Measurements from ENCODE around the gene STARD4. TPM values are rescaled to one million over a fixed set of nuclear protein-coding genes. Genes with fewer than 3 reads are reported as not detected.

The STARD4 gene
- total RNA-seq, 1 donor = 45.2 TPM

GRCh38 chr5:111545031-111545430 lies 32.7 kb upstream of the STARD4 start:
- Histone ChIP-seq H3K9me3 (ENCODE audit: low read depth, low read length) (no peaks in the 10 kb centered on the region), H3K4me3 (ENCODE audit: low read length) (no peak overlapping the region), H3K27me3 (ENCODE audit: insufficient read depth, low read length) (no peaks in the 10 kb centered on the region), H3K4me1 (ENCODE audit: insufficient read depth, low read length) (no peaks in the 10 kb centered on the region)

- no peak overlapping the region for H3K4me3 ChIP-seq (ENCODE audit: low read length)
- peaks cover 11% of the 10 kb centered on the region for H3K4me1 ChIP-seq (ENCODE audit: insufficient read depth, low read length)
- H3K9me3 ChIP-seq (ENCODE audit: low read depth, low read length) = no peaks in the 10 kb centered on the region
- peaks cover 2% of the 10 kb centered on the region for H3K27me3 ChIP-seq (ENCODE audit: insufficient read depth, low read length)
These were observed 25.0 kb upstream of the STARD4 start for GRCh38 chr5:111537141-111538024.

- peaks cover 2% of the 10 kb centered on the region for H3K27me3 ChIP-seq (ENCODE audit: insufficient read depth, low read length)
- H3K9me3 ChIP-seq (ENCODE audit: low read depth, low read length) = no peaks in the 10 kb centered on the region
- H3K4me3 ChIP-seq (ENCODE audit: low read length) = no peak overlapping the region
- H3K4me1 ChIP-seq (ENCODE audit: insufficient read depth, low read length) = peaks cover 21% of the 10 kb centered on the region
These were observed 23.7 kb upstream of the STARD4 start for GRCh38 chr5:111535879-111536549.

GRCh38 chr5:111532886-111533582 lies 20.7 kb upstream of the STARD4 start:
- H3K4me3 ChIP-seq (ENCODE audit: low read length) = no peak overlapping the region
- no peaks in the 10 kb centered on the region for H3K9me3 ChIP-seq (ENCODE audit: low read depth, low read length)
- peaks cover 37% of the 10 kb centered on the region for H3K4me1 ChIP-seq (ENCODE audit: insufficient read depth, low read length)
- peaks cover 2% of the 10 kb centered on the region for H3K27me3 ChIP-seq (ENCODE audit: insufficient read depth, low read length)

- no peaks in the 10 kb centered on the region for H3K27me3 ChIP-seq (ENCODE audit: insufficient read depth, low read length)
- no peaks in the 10 kb centered on the region for H3K9me3 ChIP-seq (ENCODE audit: low read depth, low read length)
- peaks cover 37% of the 10 kb centered on the region for H3K4me1 ChIP-seq (ENCODE audit: insufficient read depth, low read length)
- no peak overlapping the region for H3K4me3 ChIP-seq (ENCODE audit: low read length)
These were observed 18.0 kb upstream of the STARD4 start for GRCh38 chr5:111530298-111530740.

- no peaks in the 10 kb centered on the region for H3K27me3 ChIP-seq (ENCODE audit: insufficient read depth, low read length)
- peaks cover 32% of the 10 kb centered on the region for H3K4me1 ChIP-seq (ENCODE audit: insufficient read depth, low read length)
- H3K9me3 ChIP-seq (ENCODE audit: low read depth, low read length) = no peaks in the 10 kb centered on the region
- H3K4me3 ChIP-seq (ENCODE audit: low read length) = no peak overlapping the region
These were observed 15.7 kb upstream of the STARD4 start for GRCh38 chr5:111528056-111528455.

GRCh38 chr5:111520908-111521307 lies 8.6 kb upstream of the STARD4 start:
- H3K27me3 ChIP-seq (ENCODE audit: insufficient read depth, low read length) = no peaks in the 10 kb centered on the region
- H3K9me3 ChIP-seq (ENCODE audit: low read depth, low read length) = no peaks in the 10 kb centered on the region
- no peaks in the 10 kb centered on the region for H3K4me1 ChIP-seq (ENCODE audit: insufficient read depth, low read length)
- H3K4me3 ChIP-seq (ENCODE audit: low read length) = no peak overlapping the region

GRCh38 chr5:111518777-111519176 lies 6.4 kb upstream of the STARD4 start:
- Histone ChIP-seq H3K27me3 (ENCODE audit: insufficient read depth, low read length) (no peaks in the 10 kb centered on the region), H3K4me3 (ENCODE audit: low read length) (no peak overlapping the region), H3K4me1 (ENCODE audit: insufficient read depth, low read length) (no peaks in the 10 kb centered on the region), H3K9me3 (ENCODE audit: low read depth, low read length) (no peaks in the 10 kb centered on the region)

GRCh38 chr5:111517853-111518501 lies 5.6 kb upstream of the STARD4 start:
- H3K27me3 ChIP-seq (ENCODE audit: insufficient read depth, low read length) = no peaks in the 10 kb centered on the region
- no peak overlapping the region for H3K4me3 ChIP-seq (ENCODE audit: low read length)
- H3K9me3 ChIP-seq (ENCODE audit: low read depth, low read length) = no peaks in the 10 kb centered on the region
- H3K4me1 ChIP-seq (ENCODE audit: insufficient read depth, low read length) = peaks cover 3% of the 10 kb centered on the region

- H3K4me3 ChIP-seq (ENCODE audit: low read length) = no peak overlapping the region
- H3K27me3 ChIP-seq (ENCODE audit: insufficient read depth, low read length) = no peaks in the 10 kb centered on the region
- no peaks in the 10 kb centered on the region for H3K9me3 ChIP-seq (ENCODE audit: low read depth, low read length)
- peaks cover 21% of the 10 kb centered on the region for H3K4me1 ChIP-seq (ENCODE audit: insufficient read depth, low read length)
These were observed 1.8 kb upstream of the STARD4 start for GRCh38 chr5:111514087-111514486.

- Histone ChIP-seq H3K27me3 (ENCODE audit: insufficient read depth, low read length) (no peaks in the 10 kb centered on the region), H3K9me3 (ENCODE audit: low read depth, low read length) (no peaks in the 10 kb centered on the region), H3K4me1 (ENCODE audit: insufficient read depth, low read length) (peaks cover 21% of the 10 kb centered on the region), H3K4me3 (ENCODE audit: low read length) (peak overlapping the region; percentile 82)
These were observed 791 bp upstream of the STARD4 start for GRCh38 chr5:111513131-111513520.

- H3K27me3 ChIP-seq (ENCODE audit: insufficient read depth, low read length) = no peaks in the 10 kb centered on the region
- no peaks in the 10 kb centered on the region for H3K9me3 ChIP-seq (ENCODE audit: low read depth, low read length)
- H3K4me3 ChIP-seq (ENCODE audit: low read length) = peak overlapping the region; percentile 82
- H3K4me1 ChIP-seq (ENCODE audit: insufficient read depth, low read length) = peaks cover 21% of the 10 kb centered on the region
These were observed 432 bp downstream of the STARD4 start for GRCh38 chr5:111511831-111512374.

- Histone ChIP-seq H3K4me3 (ENCODE audit: low read length) (peak overlapping the region; percentile 82), H3K4me1 (ENCODE audit: insufficient read depth, low read length) (peaks cover 21% of the 10 kb centered on the region), H3K9me3 (ENCODE audit: low read depth, low read length) (no peaks in the 10 kb centered on the region), H3K27me3 (ENCODE audit: insufficient read depth, low read length) (no peaks in the 10 kb centered on the region)
These were observed 1.0 kb downstream of the STARD4 start for GRCh38 chr5:111511174-111511830.

GRCh38 chr5:111509119-111509518 lies 3.2 kb downstream of the STARD4 start:
- H3K4me3 ChIP-seq (ENCODE audit: low read length) = no peak overlapping the region
- H3K27me3 ChIP-seq (ENCODE audit: insufficient read depth, low read length) = no peaks in the 10 kb centered on the region
- peaks cover 21% of the 10 kb centered on the region for H3K4me1 ChIP-seq (ENCODE audit: insufficient read depth, low read length)
- H3K9me3 ChIP-seq (ENCODE audit: low read depth, low read length) = no peaks in the 10 kb centered on the region

Measured in mononuclear cell (primary cell).